ENCODE results near the gene LRRC23. TPM values are rescaled to one million over a fixed set of nuclear protein-coding genes. Genes with fewer than 3 reads are reported as not detected.

Gene LRRC23
- total and polyA plus RNA-seq, 2 donors (not counting 1 experiment from before 2014, with no cell fraction given), result 5.6 to 9.6 TPM

- TF ChIP-seq CTCF (conservative IDR thresholded peaks at IDR 0.05 in 1 of 2, IDR thresholded peaks at IDR 0.05 in 1 of 2; ENCODE audit: low read depth in 1 of 2, low read length in 2 of 2), result no peak
- TF ChIP-seq EZH2 (IDR thresholded peaks at IDR 0.05; ENCODE audit: low read length, missing control alignments), result no peak
- H3K9me3 ChIP-seq (ENCODE audit: control insufficient read depth, insufficient read depth, low read depth, low read length), result no peaks in the 10 kb centered on the region
- H3K36me3 ChIP-seq (ENCODE audit: control insufficient read depth, insufficient read depth, low read length), result peaks cover under 1% of the 10 kb centered on the region
- H4K20me1 ChIP-seq (ENCODE audit: control insufficient read depth, extremely low read depth, insufficient read depth, low read length), result no peaks in the 10 kb centered on the region
- H3K4me1 ChIP-seq (ENCODE audit: control insufficient read depth, extremely low read depth, insufficient read depth, low read length), result no peaks in the 10 kb centered on the region
- H3K9ac ChIP-seq (ENCODE audit: insufficient read depth, low read length), result no peak within 1 kb of the TSS
- no peak for DNase-seq (ENCODE audit: low read depth in 2 of 2)
- H3K4me2 ChIP-seq (ENCODE audit: extremely low read depth, insufficient read depth, low read length), result no peak within 1 kb of the TSS
- H3K27ac ChIP-seq (ENCODE audit: insufficient read depth, low read length), result no peak within 1 kb of the TSS
- H2AFZ ChIP-seq (ENCODE audit: low read length), result no peak within 1 kb of the TSS
- H3K27me3 ChIP-seq (ENCODE audit: control insufficient read depth, insufficient read depth, low read length), result no peaks in the 10 kb centered on the region
- H3K4me3 ChIP-seq (replicated peaks in 1 of 4; ENCODE audit: control extremely low read depth in 1 of 4, insufficient read depth in 1 of 4, low read depth in 3 of 4, low read length in 4 of 4), result no peak within 1 kb of the TSS
- no peaks in the 10 kb centered on the region for H3K79me2 ChIP-seq (ENCODE audit: control insufficient read depth, insufficient read depth, low read length)
These were observed 46.4 kb downstream of the LRRC23 start, which contains the start of gene PTPN6 for GRCh38 chr12:6950811-6951540. Gene PTPN6 (plus strand): TSS chr12:6951356. CDS start chr12:6951513, 157 bp downstream.

DNA sequence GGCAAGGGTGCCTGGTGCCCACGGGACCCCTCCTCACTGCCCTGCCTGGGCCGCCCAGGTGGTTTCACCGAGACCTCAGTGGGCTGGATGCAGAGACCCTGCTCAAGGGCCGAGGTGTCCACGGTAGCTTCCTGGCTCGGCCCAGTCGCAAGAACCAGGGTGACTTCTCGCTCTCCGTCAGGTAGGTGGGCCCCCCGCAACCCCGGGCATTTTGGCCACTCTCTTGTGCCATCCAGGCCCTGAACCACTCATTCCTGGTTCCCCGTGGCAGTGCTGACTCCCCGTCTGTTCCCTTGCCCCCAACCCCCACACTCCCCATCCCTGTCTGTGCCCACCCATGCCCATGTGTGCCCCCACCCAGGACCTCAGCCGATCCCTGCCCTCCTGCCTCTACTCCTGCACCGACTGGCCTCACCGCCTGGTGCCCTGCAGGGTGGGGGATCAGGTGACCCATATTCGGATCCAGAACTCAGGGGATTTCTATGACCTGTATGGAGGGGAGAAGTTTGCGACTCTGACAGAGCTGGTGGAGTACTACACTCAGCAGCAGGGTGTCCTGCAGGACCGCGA is 47.0 kb downstream of the LRRC23 start:
- no peak for TF ChIP-seq CTCF (conservative IDR thresholded peaks at IDR 0.05 in 1 of 2, IDR thresholded peaks at IDR 0.05 in 1 of 2; ENCODE audit: low read depth in 1 of 2, low read length in 2 of 2)
- TF ChIP-seq EZH2 (IDR thresholded peaks at IDR 0.05; ENCODE audit: low read length, missing control alignments), result no peak
- no peaks in the 10 kb centered on the region for H3K79me2 ChIP-seq (ENCODE audit: control insufficient read depth, insufficient read depth, low read length)

DNA sequence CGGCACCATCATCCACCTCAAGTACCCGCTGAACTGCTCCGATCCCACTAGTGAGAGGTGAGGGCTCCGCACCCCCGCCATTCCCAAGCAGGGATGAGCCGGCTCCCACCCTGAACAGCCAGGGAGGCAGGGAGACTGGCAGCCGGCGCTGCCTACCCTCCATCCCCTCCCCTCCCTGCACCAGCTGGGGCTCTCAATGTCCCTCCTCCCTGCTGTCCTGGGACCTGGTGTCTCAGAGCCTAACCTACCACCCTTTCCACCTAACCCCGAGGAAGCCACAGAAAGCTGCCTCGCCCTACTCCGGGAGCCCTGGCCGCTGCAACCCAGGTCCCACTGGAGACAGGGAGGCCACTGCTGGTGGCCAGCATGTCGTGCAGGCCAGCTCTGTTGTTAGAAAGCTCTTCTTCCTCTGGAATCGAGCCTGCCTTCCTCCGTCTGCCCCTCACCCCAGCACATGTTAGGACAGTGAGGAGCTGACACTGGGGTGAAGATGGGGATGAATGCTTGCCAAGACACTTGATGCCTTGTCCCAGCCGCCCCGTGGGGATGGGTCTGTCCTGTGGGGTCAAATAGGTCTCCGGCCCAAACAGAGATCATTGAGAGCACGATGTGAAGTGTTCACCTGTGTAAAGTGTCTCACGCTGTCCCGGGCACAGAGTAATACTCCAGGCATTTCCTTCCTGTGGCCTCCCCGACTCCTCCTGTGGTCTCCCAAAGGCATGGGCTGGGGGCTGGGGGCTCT is 47.7 kb downstream of the LRRC23 start:
- TF ChIP-seq CTCF (conservative IDR thresholded peaks at IDR 0.05 in 1 of 2, IDR thresholded peaks at IDR 0.05 in 1 of 2; ENCODE audit: low read depth in 1 of 2, low read length in 2 of 2) (no peak), EZH2 (IDR thresholded peaks at IDR 0.05; ENCODE audit: low read length, missing control alignments) (no peak)
- H3K9me3 ChIP-seq (ENCODE audit: control insufficient read depth, insufficient read depth, low read depth, low read length), result no peaks in the 10 kb centered on the region
- no peaks in the 10 kb centered on the region for H4K20me1 ChIP-seq (ENCODE audit: control insufficient read depth, extremely low read depth, insufficient read depth, low read length)
- no peak overlapping the region for H3K4me2 ChIP-seq (ENCODE audit: extremely low read depth, insufficient read depth, low read length)
- no peaks in the 10 kb centered on the region for H3K79me2 ChIP-seq (ENCODE audit: control insufficient read depth, insufficient read depth, low read length)
- H3K27ac ChIP-seq (ENCODE audit: insufficient read depth, low read length), result no peak overlapping the region
- H3K9ac ChIP-seq (ENCODE audit: insufficient read depth, low read length), result no peak overlapping the region
- no peaks in the 10 kb centered on the region for H3K36me3 ChIP-seq (ENCODE audit: control insufficient read depth, insufficient read depth, low read length)
- no peak overlapping the region for H3K4me3 ChIP-seq (replicated peaks in 1 of 4; ENCODE audit: control extremely low read depth in 1 of 4, insufficient read depth in 1 of 4, low read depth in 3 of 4, low read length in 4 of 4)
- no peaks in the 10 kb centered on the region for H3K27me3 ChIP-seq (ENCODE audit: control insufficient read depth, insufficient read depth, low read length)
- DNase-seq (ENCODE audit: low read depth in 2 of 2), result no peak
- no peak overlapping the region for H2AFZ ChIP-seq (ENCODE audit: low read length)
- H3K4me1 ChIP-seq (ENCODE audit: control insufficient read depth, extremely low read depth, insufficient read depth, low read length), result no peaks in the 10 kb centered on the region

More for the DNA sequence above, 47.0 kb downstream of the LRRC23 start:
- Histone ChIP-seq H3K9ac (ENCODE audit: insufficient read depth, low read length) (no peak overlapping the region), H3K4me1 (ENCODE audit: control insufficient read depth, extremely low read depth, insufficient read depth, low read length) (no peaks in the 10 kb centered on the region), H3K4me2 (ENCODE audit: extremely low read depth, insufficient read depth, low read length) (no peak overlapping the region), H3K27ac (ENCODE audit: insufficient read depth, low read length) (no peak overlapping the region), H3K4me3 (replicated peaks in 1 of 4; ENCODE audit: control extremely low read depth in 1 of 4, insufficient read depth in 1 of 4, low read depth in 3 of 4, low read length in 4 of 4) (no peak overlapping the region), H3K27me3 (ENCODE audit: control insufficient read depth, insufficient read depth, low read length) (no peaks in the 10 kb centered on the region), H3K36me3 (ENCODE audit: control insufficient read depth, insufficient read depth, low read length) (no peaks in the 10 kb centered on the region), H2AFZ (ENCODE audit: low read length) (no peak overlapping the region), H3K9me3 (ENCODE audit: control insufficient read depth, insufficient read depth, low read depth, low read length) (no peaks in the 10 kb centered on the region), H4K20me1 (ENCODE audit: control insufficient read depth, extremely low read depth, insufficient read depth, low read length) (no peaks in the 10 kb centered on the region)
- DNase-seq (ENCODE audit: low read depth in 2 of 2), result no peak

Data from fibroblast of lung (primary cell).